IgD-negative memory B cell (primary cell): ENCODE results near the gene PHF21B. TPM values are rescaled to one million over a fixed set of nuclear protein-coding genes. Genes with fewer than 3 reads are reported as not detected.
"Not testable (repeated sequence)": the region's sequence is repeated elsewhere in the genome, so short reads cannot be mapped to it uniquely, and the experiment has no call there.

Source experiments
- H3K27ac Mint-ChIP-seq, 3 donors: one replicate each; pipeline ENCODE4 v1.8.0; 2020 to 2022; ENCODE audit warnings: mild to moderate bottlenecking in 3 of 3, mixed read lengths in 3 of 3, moderate library complexity in 1 of 3
- H3K27me3 Mint-ChIP-seq: one replicate; pipeline ENCODE4 v1.8.0; 2021; ENCODE audit warnings: mixed read lengths
- H3K36me3 Mint-ChIP-seq: one replicate; pipeline ENCODE4 v1.8.0; 2020; ENCODE audit warnings: mild to moderate bottlenecking, mixed read lengths
- H3K4me1 Mint-ChIP-seq, 3 donors: one replicate each; pipeline ENCODE4 v1.8.0; 2020 to 2022; ENCODE audit warnings: mixed read lengths in 3 of 3, mild to moderate bottlenecking in 1 of 3
- H3K4me3 Mint-ChIP-seq, 4 donors: one replicate each; pipeline ENCODE4 v1.8.0; 2020 to 2022; ENCODE audit warnings: mild to moderate bottlenecking in 4 of 4, mixed read lengths in 4 of 4, moderate library complexity in 3 of 4
- H3K9me3 Mint-ChIP-seq, 3 donors: one replicate each; pipeline ENCODE4 v1.8.0; 2020 to 2021; ENCODE audit warnings: mixed read lengths in 3 of 3, mild to moderate bottlenecking in 1 of 3
- polyA plus RNA-seq: library from polyadenylated mRNA; unstranded; fragments of 300-500 nt; fragmentation: Illumina TruSeq; gene quantifications from one replicate; pipeline ENCODE4 v1.2.3, GENCODE V29; 2021

The PHF21B gene
- polyA plus RNA-seq, 1 donor from 2014 or later = not detected

- Mint-ChIP-seq H3K36me3 (no peaks in the 10 kb centered on the region), H3K4me3 (no peak overlapping the region), H3K27me3 (peaks cover 20% of the 10 kb centered on the region), H3K27ac (no peak overlapping the region), H3K9me3 (peaks cover 6 to 11% (median 6%) of the 10 kb centered on the region in 3 donors), H3K4me1 (no peaks in the 10 kb centered on the region)
Measured at GRCh38 chr22:44906999-44907644, 102.7 kb downstream of the PHF21B start.

DNA sequence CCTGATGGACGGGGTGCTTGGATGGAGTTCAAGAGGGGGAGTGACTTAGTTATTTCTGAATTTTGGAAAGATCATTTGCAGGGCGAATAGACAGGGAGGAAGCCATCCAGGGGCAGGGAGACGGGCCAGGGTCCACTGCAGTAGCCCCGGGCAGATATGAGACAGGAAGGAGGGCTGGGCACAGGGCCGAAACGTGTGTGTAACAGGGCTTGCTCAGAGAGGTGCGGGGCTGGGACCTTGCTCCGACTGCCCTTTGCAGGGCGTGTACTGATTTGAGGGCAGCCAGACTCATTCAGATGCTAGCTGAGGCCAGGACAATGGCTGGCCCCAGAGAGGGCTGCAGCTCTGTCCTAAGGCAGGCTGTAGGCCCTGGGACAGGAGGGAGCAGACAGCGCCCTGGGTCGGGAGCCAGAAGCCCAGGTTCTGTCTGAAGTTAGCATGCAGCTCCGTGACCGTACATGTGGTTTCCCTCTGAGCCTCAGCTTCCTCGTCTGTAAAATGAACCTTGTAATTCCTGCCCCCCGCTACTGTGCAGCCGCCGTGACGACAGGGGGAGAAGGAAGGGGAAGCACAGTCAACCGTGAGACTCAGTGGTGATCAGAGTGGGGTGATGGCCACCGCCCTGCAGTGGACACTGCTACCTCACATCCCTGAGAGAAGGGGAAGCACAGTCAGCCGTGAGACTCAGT lies 103.4 kb downstream of the PHF21B start:
- Mint-ChIP-seq H3K36me3 (no peaks in the 10 kb centered on the region), H3K27me3 (peaks cover 17% of the 10 kb centered on the region), H3K27ac (no peak overlapping the region), H3K4me1 (no peaks in the 10 kb centered on the region), H3K4me3 (peak overlapping the region in 1 of 4 donors; percentile 56), H3K9me3 (peaks cover 5 to 9% (median 7%) of the 10 kb centered on the region in 3 donors)

- H3K27ac Mint-ChIP-seq = not testable (repeated sequence)
- peak overlapping the region in 1 of 4 donors; percentile 14 for H3K4me3 Mint-ChIP-seq
Measured at GRCh38 chr22:44904492-44905152, 105.2 kb downstream of the PHF21B start.

DNA sequence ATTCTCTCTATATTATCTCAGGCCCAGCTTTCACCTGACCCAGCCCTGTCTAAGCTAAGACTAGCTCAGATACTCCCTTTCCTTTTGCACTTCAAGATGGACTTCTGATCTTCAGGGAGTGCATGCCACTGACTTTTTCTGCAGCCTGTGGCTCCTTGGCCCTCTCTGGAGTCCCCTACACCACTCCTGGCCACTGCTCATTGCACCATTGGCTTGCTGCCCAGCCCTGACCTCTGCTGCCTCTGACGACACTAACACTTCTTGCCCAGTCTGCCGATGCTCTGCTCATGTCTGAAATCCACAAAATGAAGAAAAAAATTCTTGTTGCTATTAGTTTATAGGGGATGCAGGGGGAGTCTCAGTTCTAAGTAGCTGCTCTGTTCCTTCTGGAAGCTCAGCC lies 106.6 kb downstream of the PHF21B start:
- not testable (repeated sequence) for H3K36me3 Mint-ChIP-seq, H3K4me1 Mint-ChIP-seq, H3K4me3 Mint-ChIP-seq, H3K27ac Mint-ChIP-seq
- Mint-ChIP-seq H3K27me3 (peaks cover 15% of the 10 kb centered on the region), H3K9me3 (peaks cover 3 to 14% (median 4%) of the 10 kb centered on the region in 3 donors)

More at GRCh38 chr22:44904492-44905152, 105.2 kb downstream of the PHF21B start:
- H3K4me1 Mint-ChIP-seq, H3K36me3 Mint-ChIP-seq: not testable (repeated sequence)
- Mint-ChIP-seq H3K27me3 (peaks cover 18% of the 10 kb centered on the region), H3K9me3 (peaks cover 4 to 14% (median 4%) of the 10 kb centered on the region in 3 donors)

GRCh38 chr22:44901301-44901700 lies 108.5 kb downstream of the PHF21B start:
- peaks cover 3 to 14% (median 4%) of the 10 kb centered on the region in 3 donors for H3K9me3 Mint-ChIP-seq
- peaks cover 13% of the 10 kb centered on the region for H3K27me3 Mint-ChIP-seq
- no peaks in the 10 kb centered on the region for H3K4me1 Mint-ChIP-seq
- H3K4me3 Mint-ChIP-seq = no peak overlapping the region
- H3K36me3 Mint-ChIP-seq = no peaks in the 10 kb centered on the region
- no peak overlapping the region for H3K27ac Mint-ChIP-seq

DNA sequence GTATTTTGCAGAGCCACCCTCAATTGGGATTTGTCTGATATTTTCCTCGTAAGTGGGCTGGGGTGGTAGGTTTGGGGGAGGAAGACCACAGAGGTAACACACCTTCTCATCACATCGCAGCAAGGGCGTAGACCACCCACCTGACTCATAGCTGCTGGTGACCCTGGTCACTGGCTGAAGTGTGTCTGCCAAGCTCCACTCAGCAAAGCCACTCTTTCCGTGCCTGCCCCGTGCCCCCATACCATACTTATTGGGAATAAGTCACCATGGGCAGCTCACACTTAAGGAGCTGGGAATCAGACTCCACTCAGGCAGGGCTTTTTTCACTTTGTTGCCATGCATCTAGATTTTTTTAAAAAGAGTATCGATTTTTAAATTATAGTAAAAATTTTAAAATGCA lies 111.6 kb downstream of the PHF21B start:
- H3K36me3 Mint-ChIP-seq = no peaks in the 10 kb centered on the region
- H3K4me3 Mint-ChIP-seq = no peak overlapping the region
- H3K9me3 Mint-ChIP-seq = peaks cover 3 to 11% (median 4%) of the 10 kb centered on the region in 3 donors
- peaks cover 0 to 1% (median 0%) of the 10 kb centered on the region in 3 donors for H3K4me1 Mint-ChIP-seq
- H3K27ac Mint-ChIP-seq = no peak overlapping the region
- peaks cover 9% of the 10 kb centered on the region for H3K27me3 Mint-ChIP-seq

GRCh38 chr22:44895296-44896055 lies 114.3 kb downstream of the PHF21B start:
- Mint-ChIP-seq H3K36me3 (no peaks in the 10 kb centered on the region), H3K27me3 (peaks cover 2% of the 10 kb centered on the region), H3K4me3 (peak overlapping the region in 1 of 4 donors; percentile 60), H3K27ac (no peak overlapping the region), H3K9me3 (no peaks in the 10 kb centered on the region), H3K4me1 (peaks cover 0 to 1% (median 0%) of the 10 kb centered on the region in 3 donors)

- H3K27me3 Mint-ChIP-seq = no peaks in the 10 kb centered on the region
- no peaks in the 10 kb centered on the region for H3K36me3 Mint-ChIP-seq
- H3K27ac Mint-ChIP-seq = no peak overlapping the region
- H3K4me3 Mint-ChIP-seq = no peak overlapping the region
- no peaks in the 10 kb centered on the region for H3K9me3 Mint-ChIP-seq
- peaks cover 0 to 1% (median 0%) of the 10 kb centered on the region in 3 donors for H3K4me1 Mint-ChIP-seq
Measured at GRCh38 chr22:44894782-44895181, 115.0 kb downstream of the PHF21B start.

GRCh38 chr22:44894321-44894720 lies 115.5 kb downstream of the PHF21B start:
- H3K4me1 Mint-ChIP-seq = peaks cover 0 to 1% (median 0%) of the 10 kb centered on the region in 3 donors
- H3K27me3 Mint-ChIP-seq = no peaks in the 10 kb centered on the region
- H3K4me3 Mint-ChIP-seq = no peak overlapping the region
- no peaks in the 10 kb centered on the region for H3K9me3 Mint-ChIP-seq
- H3K27ac Mint-ChIP-seq = no peak overlapping the region
- H3K36me3 Mint-ChIP-seq = no peaks in the 10 kb centered on the region

DNA sequence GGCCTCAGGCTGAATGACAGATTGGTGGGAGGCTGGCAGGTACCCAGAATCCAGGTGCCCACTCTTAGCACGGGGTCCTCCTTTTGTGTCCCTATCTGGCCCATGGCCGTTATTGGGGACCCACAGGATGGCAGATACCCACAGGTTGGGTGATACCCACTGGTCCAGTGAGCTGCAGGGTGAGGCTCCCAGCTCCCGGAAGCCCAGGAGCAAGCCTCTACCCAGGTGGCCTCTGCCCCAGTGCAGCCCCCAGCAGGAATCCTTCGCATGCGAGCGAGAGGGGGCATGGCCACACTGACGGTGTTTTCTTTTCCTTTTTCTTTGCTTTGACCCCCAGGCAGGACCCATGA lies 116.1 kb downstream of the PHF21B start:
- Mint-ChIP-seq H3K4me1 (peaks cover 0 to 1% (median 0%) of the 10 kb centered on the region in 3 donors), H3K4me3 (no peak overlapping the region), H3K9me3 (no peaks in the 10 kb centered on the region), H3K27ac (no peak overlapping the region), H3K36me3 (no peaks in the 10 kb centered on the region), H3K27me3 (no peaks in the 10 kb centered on the region)

- Mint-ChIP-seq H3K27me3 (no peaks in the 10 kb centered on the region), H3K27ac (no peak overlapping the region), H3K4me3 (no peak overlapping the region)
Measured at GRCh38 chr22:44892803-44893730, 116.7 kb downstream of the PHF21B start.

DNA sequence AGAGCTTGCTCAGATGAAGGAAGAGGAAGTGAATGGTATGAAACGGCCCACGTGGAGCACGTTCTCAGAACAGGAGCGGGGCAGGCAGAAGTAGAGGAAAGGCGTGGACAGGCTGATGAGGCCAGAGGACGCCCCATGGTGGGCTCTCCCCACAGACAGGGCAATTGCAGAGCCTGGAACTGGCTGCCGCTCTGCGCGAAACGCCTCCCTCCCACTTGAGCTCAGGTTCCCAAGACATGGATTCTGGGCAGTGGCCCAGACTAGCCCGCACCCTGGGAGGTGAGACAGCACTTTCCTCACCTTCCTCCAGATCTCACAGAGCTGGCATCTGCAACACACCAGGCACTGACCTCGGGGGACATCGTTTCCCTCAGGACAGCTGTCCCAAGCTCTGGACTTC lies 117.6 kb downstream of the PHF21B start:
- Mint-ChIP-seq H3K36me3 (no peaks in the 10 kb centered on the region), H3K27ac (no peak overlapping the region), H3K27me3 (no peaks in the 10 kb centered on the region), H3K4me1 (peaks cover 0 to 1% (median 0%) of the 10 kb centered on the region in 3 donors), H3K9me3 (no peaks in the 10 kb centered on the region), H3K4me3 (no peak overlapping the region)

More at GRCh38 chr22:44892803-44893730, 116.7 kb downstream of the PHF21B start:
- Mint-ChIP-seq H3K4me1 (peaks cover 0 to 1% (median 0%) of the 10 kb centered on the region in 3 donors), H3K9me3 (no peaks in the 10 kb centered on the region), H3K36me3 (no peaks in the 10 kb centered on the region)

DNA sequence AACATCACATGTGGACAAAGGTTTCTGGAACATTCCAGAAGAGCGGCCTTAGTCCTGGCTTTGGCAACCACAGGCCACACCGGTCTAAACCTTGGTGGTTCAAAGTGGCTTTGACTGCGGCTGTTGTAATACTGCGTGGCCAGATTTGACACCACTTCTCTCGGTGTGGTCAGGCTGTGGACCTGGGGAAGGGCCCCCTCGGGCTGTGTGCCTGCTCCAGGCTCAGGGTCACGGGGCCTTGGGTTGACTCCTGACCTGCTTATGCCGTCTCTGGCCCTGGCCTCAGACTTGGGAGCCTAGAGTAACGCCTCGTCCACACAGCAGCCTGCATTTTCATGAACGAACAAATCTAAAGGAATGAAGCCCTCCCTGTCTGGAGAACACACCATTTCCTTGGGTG lies 118.0 kb downstream of the PHF21B start:
- H3K36me3 Mint-ChIP-seq = no peaks in the 10 kb centered on the region
- H3K9me3 Mint-ChIP-seq = no peaks in the 10 kb centered on the region
- no peak overlapping the region for H3K27ac Mint-ChIP-seq

DNA sequence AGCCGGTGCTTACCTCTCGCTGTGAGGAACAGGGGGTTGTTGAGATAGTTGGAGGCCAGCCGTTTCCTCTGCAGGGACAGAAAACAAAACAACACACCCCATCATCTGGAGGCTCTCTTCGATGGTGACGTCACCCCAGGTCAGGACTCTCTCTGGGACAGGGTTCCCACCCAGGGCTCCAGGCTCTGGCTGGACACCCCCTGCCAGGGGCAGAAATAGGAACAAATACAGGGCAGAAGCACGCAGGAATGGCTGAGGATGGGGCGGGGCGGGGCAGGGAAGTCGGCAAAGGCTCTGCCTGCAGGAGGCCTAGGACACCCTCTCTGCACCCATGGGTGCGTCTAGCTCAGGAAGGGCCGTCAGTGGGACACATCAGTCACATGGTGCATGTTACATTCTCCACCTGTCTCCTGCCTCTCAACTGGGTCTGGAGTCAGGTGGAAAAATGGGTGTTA lies 118.5 kb downstream of the PHF21B start:
- Mint-ChIP-seq H3K27me3 (no peaks in the 10 kb centered on the region), H3K9me3 (no peaks in the 10 kb centered on the region), H3K27ac (peak overlapping the region in 2 of 3 donors; percentile 47 to 59), H3K4me3 (no peak overlapping the region), H3K4me1 (peaks cover 0 to 1% (median 0%) of the 10 kb centered on the region in 3 donors), H3K36me3 (no peaks in the 10 kb centered on the region)

More for the DNA sequence above, 118.0 kb downstream of the PHF21B start:
- no peaks in the 10 kb centered on the region for H3K27me3 Mint-ChIP-seq
- H3K4me3 Mint-ChIP-seq = no peak overlapping the region
- peaks cover 0 to 1% (median 0%) of the 10 kb centered on the region in 3 donors for H3K4me1 Mint-ChIP-seq
